H9 (cell line): ENCODE measurements around the gene SLC22A17. TPM values are rescaled to one million over a fixed set of nuclear protein-coding genes. Genes with fewer than 3 reads are reported as not detected.

ENCODE experiments used
- DNase-seq: peaks from one replicate; pipeline ENCODE4 v3.0.0-alpha.2; 2017
- H2AFZ ChIP-seq: one replicate; pipeline ENCODE4 v1.6.1; 2013; ENCODE audit warnings: mild to moderate bottlenecking, low read length, control low read depth, moderate library complexity
- H2AK5ac ChIP-seq: 2 replicates; pipeline ENCODE4 v1.6.1; 2013; ENCODE audit warnings: low read length, control low read depth, mixed read lengths; ENCODE audit not compliant: insufficient read length
- H2BK120ac ChIP-seq: one replicate; pipeline ENCODE4 v1.6.1; 2013; ENCODE audit warnings: low read depth, mild to moderate bottlenecking, low read length, control low read depth, inconsistent platforms; ENCODE audit not compliant: poor library complexity, severe bottlenecking
- H2BK12ac ChIP-seq: 2 replicates; pipeline ENCODE4 v1.6.1; 2013; ENCODE audit warnings: low read length, control low read depth, mixed read lengths, low read depth; ENCODE audit not compliant: insufficient read length
- H2BK15ac ChIP-seq: 2 replicates; pipeline ENCODE4 v1.6.1; 2013; ENCODE audit warnings: low read depth, low read length, control low read depth
- H2BK20ac ChIP-seq: one replicate; pipeline ENCODE4 v1.6.1; 2013; ENCODE audit warnings: low read depth, mild to moderate bottlenecking, low read length, control low read depth, inconsistent platforms; ENCODE audit not compliant: poor library complexity, severe bottlenecking
- H2BK5ac ChIP-seq: 2 replicates; pipeline ENCODE4 v1.6.1; 2013; ENCODE audit warnings: low read length, control low read depth, mixed read lengths; ENCODE audit not compliant: insufficient read length
- H3K14ac ChIP-seq: 2 replicates; pipeline ENCODE4 v1.6.1; 2013; ENCODE audit warnings: low read length, control low read depth; ENCODE audit not compliant: insufficient read depth
- H3K18ac ChIP-seq: 2 replicates; pipeline ENCODE4 v1.6.1; 2013; ENCODE audit warnings: low read depth, mild to moderate bottlenecking, mixed read lengths, low read length, control low read depth; ENCODE audit not compliant: insufficient read length
- H3K23ac ChIP-seq: 2 replicates; pipeline ENCODE4 v1.6.1; 2013; ENCODE audit warnings: low read length, control low read depth, mixed read lengths, low read depth; ENCODE audit not compliant: insufficient read length
- H3K23me2 ChIP-seq: 2 replicates; pipeline ENCODE4 v1.6.1; 2013; ENCODE audit warnings: low read depth, mild to moderate bottlenecking, mixed read lengths, low read length, control low read depth; ENCODE audit not compliant: insufficient read length, poor library complexity, severe bottlenecking
- H3K27ac ChIP-seq: 2 replicates; pipeline ENCODE4 v1.5.1; 2013; ENCODE audit warnings: low read length, control low read depth, mixed read lengths, low read depth; ENCODE audit not compliant: insufficient read length
- H3K27me3 ChIP-seq: 2 replicates; pipeline ENCODE4 v1.6.1; 2013; ENCODE audit warnings: low read length, control low read depth, inconsistent platforms; ENCODE audit not compliant: insufficient read depth
- H3K4ac ChIP-seq: 2 replicates; pipeline ENCODE4 v1.6.1; 2013; ENCODE audit warnings: low read depth, mild to moderate bottlenecking, control low read depth, inconsistent platforms, low read length, moderate library complexity
- H3K4me1 ChIP-seq: 2 replicates; pipeline ENCODE4 v1.6.1; 2013; ENCODE audit warnings: low read length, control low read depth, inconsistent platforms; ENCODE audit not compliant: insufficient read depth
- H3K4me2 ChIP-seq: 2 replicates; pipeline ENCODE4 v1.6.1; 2013; ENCODE audit warnings: low read length, control low read depth, mixed read lengths; ENCODE audit not compliant: insufficient read length, insufficient read depth
- H3K56ac ChIP-seq: 2 replicates; pipeline ENCODE4 v1.6.1; 2013; ENCODE audit warnings: low read depth, mild to moderate bottlenecking, mixed read lengths, low read length, control low read depth; ENCODE audit not compliant: insufficient read length
- H3K79me1 ChIP-seq: 2 replicates; pipeline ENCODE4 v1.6.1; 2013; ENCODE audit warnings: low read depth, mild to moderate bottlenecking, moderate library complexity, low read length, control low read depth, inconsistent platforms; ENCODE audit not compliant: insufficient read depth, poor library complexity, severe bottlenecking
- H3K79me2 ChIP-seq: 2 replicates; pipeline ENCODE4 v1.6.1; 2013; ENCODE audit warnings: low read length, control low read depth, inconsistent platforms; ENCODE audit not compliant: insufficient read depth
- H3K9ac ChIP-seq: 2 replicates; pipeline ENCODE4 v1.6.1; 2013; ENCODE audit warnings: low read length, control low read depth, mixed read lengths; ENCODE audit not compliant: insufficient read length; ENCODE audit errors: extremely low read depth
- H3K9me3 ChIP-seq: one replicate; pipeline ENCODE4 v1.6.1; 2013; ENCODE audit warnings: low read depth, low read length, inconsistent platforms; ENCODE audit not compliant: control insufficient read depth
- H3T11ph ChIP-seq: one replicate; pipeline ENCODE4 v1.6.1; 2013; ENCODE audit warnings: mild to moderate bottlenecking, low read length, control low read depth, inconsistent platforms
- H4K20me1 ChIP-seq: one replicate; pipeline ENCODE4 v1.6.1; 2013; ENCODE audit not compliant: control insufficient read depth, insufficient read length, insufficient read depth
- H4K5ac ChIP-seq: 2 replicates; pipeline ENCODE4 v1.6.1; 2013; ENCODE audit warnings: low read depth, mild to moderate bottlenecking, mixed read lengths, low read length, control low read depth; ENCODE audit not compliant: insufficient read length
- H4K8ac ChIP-seq: replicated peaks from 2 replicates; pipeline ENCODE4 v1.6.1; 2013; ENCODE audit warnings: low read length, control low read depth, mixed read lengths, low read depth; ENCODE audit not compliant: insufficient read length
- H4K91ac ChIP-seq: 2 replicates; pipeline ENCODE4 v1.6.1; 2013; ENCODE audit warnings: low read depth, mild to moderate bottlenecking, moderate library complexity, mixed read lengths, low read length, control low read depth; ENCODE audit not compliant: insufficient read length
- H3K27ac Mint-ChIP-seq, 3 experiments: 2 replicates in 2 of 3; 3 replicates in 1 of 3; pipeline ENCODE4 v1.8.0; 2020 to 2021; ENCODE audit warnings: mixed read lengths in 3 of 3, mild to moderate bottlenecking in 1 of 3, moderate library complexity in 1 of 3
- H3K27me3 Mint-ChIP-seq: 2 replicates; pipeline ENCODE4 v1.8.0; 2021; ENCODE audit warnings: low read depth, mild to moderate bottlenecking, moderate library complexity, mixed read lengths
- H3K36me3 Mint-ChIP-seq, 3 experiments: 2 replicates in 2 of 3; 3 replicates in 1 of 3; pipeline ENCODE4 v1.8.0; 2020 to 2021; ENCODE audit warnings: low read depth in 3 of 3, mixed read lengths in 3 of 3; ENCODE audit not compliant: insufficient read depth in 1 of 3
- H3K4me1 Mint-ChIP-seq, 2 experiments: 2 replicates each; pipeline ENCODE4 v1.8.0; 2020; ENCODE audit warnings: mixed read lengths in 2 of 2
- H3K4me3 Mint-ChIP-seq, 2 experiments: 2 replicates in 1 of 2; 3 replicates in 1 of 2; pipeline ENCODE4 v1.8.0; 2020 to 2021; ENCODE audit warnings: mild to moderate bottlenecking in 2 of 2, mixed read lengths in 2 of 2, moderate library complexity in 1 of 2
- H3K9me3 Mint-ChIP-seq, 2 experiments: 2 replicates in 1 of 2; 3 replicates in 1 of 2; pipeline ENCODE4 v1.8.0; 2020; ENCODE audit warnings: mild to moderate bottlenecking in 2 of 2, mixed read lengths in 2 of 2, moderate library complexity in 1 of 2
- WGBS: extraction: QIAGEN DNeasy Blood & Tissue Kit; methylation state at CpG from one replicate; pipeline ENCODE4 v1.1.7; 2013; ENCODE audit warnings: missing lambda C conversion rate, low lambda C conversion rate, mixed read lengths; ENCODE audit not compliant: insufficient read length; ENCODE audit errors: extremely low coverage; 5-methylcytosine and 5-hydroxymethylcytosine counted together
- total RNA-seq: library from RNA; stranded (reverse); gene quantifications from 2 replicates; pipeline ENCODE4 v1.2.1, GENCODE V29; 2021
- TF ChIP-seq, protein P1 (sequence below): fragments of 200-600 bp; sonication (generic); conservative IDR thresholded peaks from 3 replicates; pipeline ENCODE4 v1.8.0; 2021; ENCODE audit warnings: antibody characterized with exemption, mild to moderate bottlenecking

SLC22A17 gene
- total RNA-seq, 1 experiment from 2014 or later, result 33.0 TPM

DNA sequence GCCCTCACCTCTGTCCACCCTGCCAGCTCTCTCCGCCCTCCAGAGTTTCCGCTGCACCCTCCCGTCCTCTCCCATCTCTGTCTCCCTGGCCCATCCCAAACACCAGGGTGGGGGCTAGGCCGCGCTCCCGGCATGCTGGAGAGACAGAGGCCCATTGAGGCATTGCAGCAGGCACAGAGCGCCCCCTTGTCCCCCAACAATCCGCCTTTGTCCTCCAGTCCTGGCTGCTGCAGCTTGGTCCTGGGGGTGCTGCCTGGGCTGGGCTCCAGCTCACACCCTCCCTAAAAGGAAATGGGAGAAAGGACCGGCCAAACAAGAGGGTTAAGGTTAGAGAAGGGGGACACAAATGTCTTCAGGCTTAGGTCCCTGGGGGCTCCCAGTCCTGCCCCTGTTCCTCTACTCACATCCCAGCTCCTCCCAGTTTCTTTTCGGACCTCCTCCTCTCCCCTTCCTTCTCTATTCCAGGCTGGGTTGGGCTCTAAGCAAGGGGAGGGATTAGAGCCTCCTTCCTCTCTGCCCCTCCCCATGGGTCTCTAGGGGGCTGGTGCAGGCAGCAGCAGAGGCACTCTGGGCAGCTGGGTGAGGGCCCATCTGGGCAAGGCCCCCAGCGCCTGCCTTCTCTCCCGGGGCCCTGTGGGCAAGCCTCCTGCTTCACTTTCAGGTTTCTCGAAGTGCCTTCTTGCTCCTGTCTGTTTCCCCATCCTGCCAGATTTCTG, 24.0 kb upstream of the SLC22A17 start, which contains the start of gene CMTM5:
Gene CMTM5 (plus strand): TSS at position 565 of the 716 bp plus-strand sequence. CDS start 206 bp downstream, outside the sequence.
- H3K9me3 ChIP-seq, result no peaks in the 10 kb centered on the region
- Mint-ChIP-seq H3K36me3 (no peaks in the 10 kb centered on the region), H3K9me3 (no peaks in the 10 kb centered on the region), H3K27ac (peak within 1 kb of the TSS in 1 of 3 experiments; percentile 88; a peak in 1 of 7 replicates), H3K4me1 (peaks cover 9 to 22% of the 10 kb centered on the region in 2 experiments), H3K4me3 (peak within 1 kb of the TSS in 1 of 2 experiments; percentile 47; a peak in 3 of 5 replicates), H3K27me3 (peaks cover 77% of the 10 kb centered on the region)
- H3K23me2 ChIP-seq, result no peaks in the 10 kb centered on the region
- H3K14ac ChIP-seq, result peak within 1 kb of the TSS; percentile 24; the same call in 1 of the 2 replicates
- no peak within 1 kb of the TSS for H2AFZ ChIP-seq
- H2BK120ac ChIP-seq, result no peak within 1 kb of the TSS
- TF ChIP-seq, protein P1, sequence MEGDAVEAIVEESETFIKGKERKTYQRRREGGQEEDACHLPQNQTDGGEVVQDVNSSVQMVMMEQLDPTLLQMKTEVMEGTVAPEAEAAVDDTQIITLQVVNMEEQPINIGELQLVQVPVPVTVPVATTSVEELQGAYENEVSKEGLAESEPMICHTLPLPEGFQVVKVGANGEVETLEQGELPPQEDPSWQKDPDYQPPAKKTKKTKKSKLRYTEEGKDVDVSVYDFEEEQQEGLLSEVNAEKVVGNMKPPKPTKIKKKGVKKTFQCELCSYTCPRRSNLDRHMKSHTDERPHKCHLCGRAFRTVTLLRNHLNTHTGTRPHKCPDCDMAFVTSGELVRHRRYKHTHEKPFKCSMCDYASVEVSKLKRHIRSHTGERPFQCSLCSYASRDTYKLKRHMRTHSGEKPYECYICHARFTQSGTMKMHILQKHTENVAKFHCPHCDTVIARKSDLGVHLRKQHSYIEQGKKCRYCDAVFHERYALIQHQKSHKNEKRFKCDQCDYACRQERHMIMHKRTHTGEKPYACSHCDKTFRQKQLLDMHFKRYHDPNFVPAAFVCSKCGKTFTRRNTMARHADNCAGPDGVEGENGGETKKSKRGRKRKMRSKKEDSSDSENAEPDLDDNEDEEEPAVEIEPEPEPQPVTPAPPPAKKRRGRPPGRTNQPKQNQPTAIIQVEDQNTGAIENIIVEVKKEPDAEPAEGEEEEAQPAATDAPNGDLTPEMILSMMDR, result no peak
- no peaks in the 10 kb centered on the region for H3K79me1 ChIP-seq
- no peak within 1 kb of the TSS for H3K18ac ChIP-seq
- no peak within 1 kb of the TSS for H3T11ph ChIP-seq
- H4K20me1 ChIP-seq, result no peaks in the 10 kb centered on the region
- H4K8ac ChIP-seq, result no peak within 1 kb of the TSS
- no CpG with 5 or more reads among the region's 13 CpGs for whole genome bisulfite sequencing
- H2AK5ac ChIP-seq, result no peak within 1 kb of the TSS
- H3K9ac ChIP-seq, result no peak within 1 kb of the TSS
- H4K91ac ChIP-seq, result no peak within 1 kb of the TSS
- no peak within 1 kb of the TSS for H3K56ac ChIP-seq
- peak; percentile 66 for DNase-seq
- no peak within 1 kb of the TSS for H3K4ac ChIP-seq
- no peak within 1 kb of the TSS for H2BK12ac ChIP-seq
- H2BK15ac ChIP-seq, result no peak within 1 kb of the TSS; the same call in 1 of the 2 replicates
- no peak within 1 kb of the TSS for H4K5ac ChIP-seq
- H3K27me3 ChIP-seq, result no peaks in the 10 kb centered on the region; the same call in 1 of the 2 replicates
- no peaks in the 10 kb centered on the region for H3K4me1 ChIP-seq
- no peak within 1 kb of the TSS for H3K27ac ChIP-seq
- no peak within 1 kb of the TSS for H2BK20ac ChIP-seq
- H3K4me2 ChIP-seq, result no peak within 1 kb of the TSS
- no peak within 1 kb of the TSS for H2BK5ac ChIP-seq
- no peaks in the 10 kb centered on the region for H3K79me2 ChIP-seq
- H3K23ac ChIP-seq, result no peak within 1 kb of the TSS
